ENCODE measurements around the gene RPA1.

The RPA1 gene

DNA sequence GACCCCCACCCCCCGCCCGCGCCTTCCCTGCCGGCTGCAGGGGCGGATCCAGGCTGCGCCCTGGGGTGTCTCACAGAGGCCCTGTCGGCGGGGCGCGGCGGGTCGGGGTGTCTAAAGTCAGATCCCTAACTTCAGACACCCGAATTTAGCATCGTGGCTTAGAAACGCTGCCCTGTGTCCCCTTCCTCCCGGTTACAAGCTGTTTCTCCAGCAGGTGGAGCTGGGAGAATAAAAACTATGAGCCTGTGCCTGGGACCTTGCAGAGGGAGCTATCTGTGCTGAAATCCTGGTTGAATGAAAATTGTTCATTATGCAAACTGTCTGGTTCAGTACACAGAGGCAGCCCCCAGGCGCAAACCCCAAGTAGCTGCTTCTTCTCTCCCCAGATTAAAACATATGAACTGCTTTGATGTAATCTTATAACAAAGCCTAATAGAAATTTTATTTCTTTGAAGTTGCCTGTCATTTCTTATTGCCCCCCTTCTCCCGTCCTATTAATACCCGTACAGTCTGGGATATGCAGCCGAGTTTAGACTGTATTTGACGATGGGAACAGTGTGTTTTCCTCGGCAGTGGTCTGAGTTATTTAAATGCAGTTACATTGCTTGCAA is 79.0 kb downstream of the RPA1 start:
- DNase-seq (ENCODE audit: low read depth in 3 of 3): no peak

GRCh38 chr17:1909985-1910384 is 80.2 kb downstream of the RPA1 start:
- no peak for DNase-seq (ENCODE audit: low read depth in 3 of 3)

- DNase-seq (ENCODE audit: low read depth in 3 of 3): no peak
Measured at GRCh38 chr17:1912146-1912545, 82.3 kb downstream of the RPA1 start.

DNA sequence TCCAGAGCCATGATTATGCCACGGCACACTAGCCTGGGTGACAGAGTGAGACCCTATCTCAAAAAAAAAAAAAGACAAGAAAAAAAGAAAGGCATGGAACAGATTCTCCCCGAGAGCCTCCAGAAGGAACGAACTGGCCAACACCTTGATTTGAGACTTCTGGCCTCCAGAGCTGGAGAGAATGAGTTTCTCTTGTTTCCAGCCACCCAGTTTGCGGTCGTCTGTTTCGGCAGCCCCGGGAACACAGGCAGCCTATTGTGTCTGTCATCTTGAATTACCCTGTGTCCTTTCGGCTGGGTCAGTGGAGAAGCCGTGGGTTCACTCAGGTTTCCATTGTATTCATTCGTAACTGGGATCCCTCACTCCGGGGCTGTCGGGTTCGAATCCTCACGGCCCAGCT is 83.9 kb downstream of the RPA1 start:
- no peak for DNase-seq (ENCODE audit: low read depth in 3 of 3)

DNA sequence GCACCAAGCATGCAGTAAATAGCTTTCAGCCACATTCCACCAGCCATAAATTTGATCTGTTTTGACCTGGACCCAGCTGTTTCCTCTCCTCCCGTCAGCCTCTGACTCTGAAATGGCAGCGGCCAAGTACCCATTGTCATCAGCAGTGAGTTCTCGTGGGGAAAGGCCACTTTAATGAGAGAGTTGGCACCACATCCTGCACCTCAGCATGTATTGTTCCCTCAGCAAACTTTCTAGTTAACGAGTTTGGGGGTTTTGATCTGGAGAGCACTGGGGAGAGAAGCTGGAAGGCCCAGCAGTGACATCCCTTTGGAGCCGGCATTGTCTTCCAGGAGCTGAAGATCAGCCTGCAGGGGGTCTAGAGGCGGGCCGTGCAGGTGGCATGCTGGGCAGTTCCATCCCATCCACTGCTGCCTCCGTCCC is 84.9 kb downstream of the RPA1 start:
- DNase-seq (ENCODE audit: low read depth in 3 of 3): no peak

DNA sequence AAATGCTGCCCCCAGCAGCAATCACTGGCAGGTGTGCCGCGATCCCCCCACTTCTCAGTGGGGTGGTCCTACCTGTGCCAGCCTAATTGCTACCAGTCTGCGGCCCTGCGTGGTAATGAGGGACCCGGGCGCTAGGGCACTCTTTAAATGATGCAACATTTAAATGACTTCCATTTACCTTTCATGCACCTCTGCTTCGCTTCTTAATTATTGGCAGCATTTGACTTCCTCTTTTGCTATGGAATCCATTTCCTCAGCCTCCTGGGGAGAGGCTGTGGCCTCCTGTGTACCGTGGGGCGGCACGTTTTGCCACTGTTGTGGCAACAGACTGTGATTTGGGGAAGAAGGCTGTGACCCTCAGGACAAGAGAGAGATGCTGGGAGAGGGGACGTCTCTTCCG is 86.1 kb downstream of the RPA1 start:
- no peak for DNase-seq (ENCODE audit: low read depth in 3 of 3)

- no peak for DNase-seq (ENCODE audit: low read depth in 3 of 3)
Measured at GRCh38 chr17:1916316-1916715, 86.5 kb downstream of the RPA1 start.

DNA sequence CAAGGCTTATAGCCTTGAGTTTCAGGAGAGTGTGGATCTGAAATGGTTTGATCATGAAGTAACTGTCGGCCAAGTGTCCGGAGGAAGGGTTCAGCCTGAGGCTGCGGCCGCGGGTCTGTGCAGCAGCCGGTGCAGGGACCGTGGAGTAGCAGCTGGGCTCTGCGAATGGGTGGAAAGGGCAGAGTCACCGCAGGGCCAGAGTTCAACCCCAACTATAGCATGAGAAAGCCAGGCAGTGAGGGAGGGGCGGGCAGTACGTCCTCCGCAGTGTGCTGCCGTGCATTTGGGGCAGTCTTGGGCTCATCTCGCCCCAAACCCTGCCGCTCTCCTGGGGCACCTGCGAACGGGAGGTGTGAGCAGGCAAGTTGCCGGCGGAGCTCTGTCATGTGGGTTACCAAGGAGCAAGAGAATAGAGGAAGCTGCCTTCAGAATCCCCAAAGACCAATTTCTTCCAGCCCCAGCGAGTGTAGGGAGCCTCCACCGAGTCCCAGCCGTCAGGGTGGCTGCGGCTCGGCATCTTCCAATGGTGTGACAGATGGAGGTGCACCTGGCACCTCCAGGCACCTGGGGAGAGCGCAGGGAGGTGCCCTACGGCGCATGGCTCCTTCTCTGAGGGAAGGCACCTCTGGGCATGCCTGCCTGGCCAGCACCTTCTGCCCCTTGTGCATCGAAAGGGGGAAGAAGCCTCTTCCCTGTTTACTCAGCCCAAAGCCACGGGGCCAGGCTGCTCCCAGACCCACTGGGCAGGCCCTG is 87.3 kb downstream of the RPA1 start:
- no peak for DNase-seq (ENCODE audit: low read depth in 3 of 3)

DNA sequence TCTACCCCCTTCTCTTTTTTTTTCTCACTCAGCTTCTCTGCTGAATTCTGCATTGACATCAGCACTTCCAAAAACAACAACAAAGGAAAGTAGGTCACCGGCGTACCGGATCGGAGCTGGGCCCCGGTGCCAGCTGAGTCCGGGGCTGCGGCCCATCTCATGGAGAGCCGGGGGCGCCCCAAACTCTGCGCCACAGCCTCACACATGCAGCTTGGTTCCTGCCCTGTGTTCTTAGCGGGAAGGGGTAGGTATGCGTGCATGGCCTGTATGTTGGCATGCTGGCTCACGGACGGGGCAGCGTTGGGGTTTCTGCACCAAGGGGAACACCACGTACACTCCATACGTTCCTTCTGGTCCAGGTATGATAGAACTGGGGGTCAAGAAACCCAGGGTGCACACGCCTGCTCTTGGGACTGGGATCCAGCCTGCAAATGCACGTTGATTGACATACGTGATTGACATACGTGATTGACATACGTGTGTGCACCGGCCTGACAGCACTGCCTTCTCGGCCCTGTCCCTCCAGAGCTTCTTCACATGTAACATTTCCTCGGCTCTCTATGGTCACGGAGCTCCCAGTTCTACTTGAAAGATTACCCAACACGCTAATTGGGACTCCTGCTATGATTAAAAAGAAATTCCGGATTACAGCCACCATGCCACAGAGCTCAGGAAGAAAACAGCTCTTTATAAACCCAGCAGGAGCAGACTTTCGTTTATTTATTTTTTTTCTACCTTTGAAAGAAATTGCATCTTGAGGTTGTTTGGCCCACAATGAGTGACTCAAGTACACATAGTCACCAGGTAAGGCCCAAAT is 88.7 kb downstream of the RPA1 start:
- DNase-seq (ENCODE audit: low read depth in 3 of 3): no peak

DNA sequence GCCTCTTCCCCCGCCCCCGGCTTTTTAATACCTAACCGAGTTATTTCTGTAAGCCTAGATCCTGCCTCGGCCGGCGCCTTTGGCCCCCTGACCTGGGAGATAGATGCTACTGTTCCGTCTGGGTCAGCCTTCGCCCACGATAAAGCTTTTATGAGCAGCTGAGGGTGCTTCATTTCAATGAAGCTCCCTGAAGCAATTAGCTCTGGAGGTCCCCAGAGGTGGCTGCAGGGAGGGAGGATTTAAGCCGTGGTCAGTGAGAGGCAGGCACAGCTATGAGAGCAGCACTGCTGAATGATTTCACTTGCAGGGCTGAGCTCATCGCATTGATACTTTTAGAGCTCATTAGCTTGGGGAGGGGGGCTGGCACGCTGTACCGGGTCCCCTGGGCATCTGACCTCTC is 89.4 kb downstream of the RPA1 start:
- no peak for DNase-seq (ENCODE audit: low read depth in 3 of 3)

DNA sequence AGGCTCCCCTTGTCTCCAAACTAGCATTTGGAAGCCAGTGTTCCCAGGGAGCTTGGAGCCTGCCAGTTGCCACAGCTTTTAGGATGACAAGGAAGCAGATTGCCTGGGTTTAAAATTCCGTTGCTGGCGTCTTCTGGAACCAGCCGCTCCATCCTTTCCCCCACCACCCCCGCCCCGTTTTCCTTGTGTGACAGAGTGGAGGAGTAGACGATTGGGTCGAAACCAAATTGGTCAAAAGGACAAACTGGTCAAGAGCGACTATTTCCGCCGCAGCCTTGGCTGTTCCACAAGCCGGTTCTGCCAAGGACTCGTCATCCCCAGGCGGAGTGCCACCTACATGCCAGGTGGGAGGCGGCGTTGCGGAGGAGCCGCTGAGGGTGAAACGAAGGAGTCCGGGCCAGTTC is 91.1 kb downstream of the RPA1 start:
- no peak for DNase-seq (ENCODE audit: low read depth in 3 of 3)

DNA sequence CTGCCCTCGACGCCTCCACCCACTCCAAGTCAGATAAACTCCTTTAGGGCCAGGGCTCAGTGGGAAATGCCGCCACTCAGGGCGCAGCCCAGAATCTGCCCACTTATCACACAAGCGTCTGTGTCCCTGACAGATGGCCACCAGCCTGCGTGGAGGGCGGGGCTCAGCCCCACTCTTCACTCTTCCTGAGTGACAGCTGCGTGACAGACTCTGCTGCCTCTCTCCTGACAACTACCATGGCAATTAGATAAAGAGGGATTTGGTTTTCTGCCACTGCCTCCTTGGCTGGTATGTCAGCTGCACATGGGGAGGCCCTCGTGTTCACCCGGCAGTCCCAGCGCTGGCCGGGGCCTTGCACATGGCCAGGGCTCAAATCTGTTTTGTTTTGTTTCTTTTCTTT is 99.2 kb downstream of the RPA1 start:
- no peak for DNase-seq (ENCODE audit: low read depth in 3 of 3)

GRCh38 chr17:1930337-1930645 is 100.5 kb downstream of the RPA1 start:
- no peak for DNase-seq (ENCODE audit: low read depth in 3 of 3)

DNA sequence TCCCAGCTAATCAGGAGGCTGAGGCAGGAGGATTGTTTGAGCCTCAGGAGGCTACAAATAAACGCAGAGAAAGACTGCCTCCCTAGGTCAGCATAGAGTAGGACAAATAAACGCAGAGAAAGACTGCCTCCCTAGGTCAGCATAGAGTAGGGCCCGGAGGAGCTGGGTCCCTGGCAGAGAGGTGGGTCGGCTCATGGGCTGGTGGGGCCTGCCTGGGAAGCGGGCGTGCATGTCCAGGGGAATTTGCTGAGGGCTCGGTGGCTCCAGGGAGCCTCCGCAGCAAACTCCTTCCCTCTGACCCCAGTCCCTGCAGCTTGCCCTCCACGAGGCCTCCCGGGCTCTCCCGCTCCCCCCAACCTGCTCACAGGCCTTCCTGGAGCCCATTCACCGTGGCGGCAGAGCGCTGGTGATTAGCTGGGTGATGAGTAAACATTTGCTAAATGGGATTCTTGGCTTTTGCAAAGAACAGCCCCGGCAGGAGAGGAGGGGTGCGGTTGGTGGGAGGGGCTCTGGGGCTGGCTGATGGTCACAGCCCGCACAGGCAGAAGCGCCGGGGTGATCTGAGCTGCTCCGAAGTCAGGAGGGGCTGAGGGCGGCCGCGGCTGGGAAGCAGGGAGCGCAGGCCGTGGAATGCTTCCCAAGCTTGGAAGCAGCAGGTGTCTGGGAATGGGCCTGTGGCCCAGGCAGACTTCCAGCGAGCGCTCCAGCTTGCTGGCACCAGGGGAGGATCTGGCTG is 102.2 kb downstream of the RPA1 start:
- no peak for DNase-seq (ENCODE audit: low read depth in 3 of 3)

- no peak for DNase-seq (ENCODE audit: low read depth in 3 of 3)
Measured at GRCh38 chr17:1933875-1934715, 104.3 kb downstream of the RPA1 start.

DNA sequence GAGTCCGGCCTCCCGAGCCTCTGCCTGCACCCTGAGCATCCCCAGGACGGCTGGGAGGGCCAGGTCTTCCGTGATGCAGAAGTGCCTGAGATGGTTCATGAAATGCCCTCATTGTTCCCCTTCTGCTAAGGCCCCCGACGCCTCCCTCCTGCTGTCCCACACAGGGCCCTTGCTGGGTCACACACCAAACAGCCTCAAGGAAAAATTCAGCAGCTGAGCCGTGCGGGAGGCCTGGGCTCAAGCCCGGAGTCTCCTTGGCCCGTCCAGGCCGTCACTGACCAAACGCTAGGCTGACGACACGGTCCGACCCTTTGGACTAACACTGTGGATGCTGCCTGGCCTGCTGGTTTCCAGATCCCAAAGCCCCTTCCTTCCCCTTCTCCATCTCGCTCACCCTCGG is 105.1 kb downstream of the RPA1 start:
- DNase-seq (ENCODE audit: low read depth in 3 of 3): no peak

DNA sequence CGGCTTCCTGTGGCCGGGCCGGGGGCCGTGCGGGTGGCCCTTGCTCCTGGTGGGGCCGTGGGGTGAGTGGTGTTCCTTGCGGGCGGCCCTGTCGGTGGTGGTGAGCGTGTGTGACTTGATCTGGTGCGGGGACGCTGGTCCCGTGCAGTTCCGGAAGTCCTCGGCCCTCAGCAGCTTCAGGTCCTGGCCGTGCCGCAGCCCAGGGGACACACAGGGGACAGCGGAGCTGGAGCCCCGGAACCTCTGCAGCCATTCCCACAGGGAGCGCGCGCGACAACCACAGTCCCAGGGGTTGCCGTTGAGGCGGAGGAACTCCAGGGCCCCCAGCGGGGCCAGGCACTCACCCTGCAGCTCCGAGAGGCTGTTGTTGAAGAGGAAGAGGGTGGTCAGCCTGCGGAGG is 107.0 kb downstream of the RPA1 start:
- DNase-seq (ENCODE audit: low read depth in 3 of 3): no peak

DNA sequence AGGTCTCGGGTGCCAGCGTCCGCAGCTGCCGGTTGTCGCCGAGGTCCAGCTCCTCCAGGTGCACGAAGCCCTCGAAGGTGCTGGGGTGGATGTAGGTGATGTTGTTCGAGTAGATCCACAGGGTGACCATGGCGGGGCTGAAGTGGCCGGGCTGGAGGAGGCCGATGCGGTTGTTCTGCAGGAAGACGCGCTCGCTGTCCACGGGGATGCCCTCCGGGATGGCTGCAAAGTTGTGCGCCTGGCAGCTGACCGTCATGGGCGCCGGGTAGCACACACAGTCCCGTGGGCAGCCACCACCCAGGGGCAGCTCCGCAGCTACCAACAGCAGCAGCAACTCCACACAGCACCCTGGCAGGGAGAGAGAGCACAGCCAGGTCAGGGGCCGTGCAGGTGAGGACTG is 107.7 kb downstream of the RPA1 start:
- no peak for DNase-seq (ENCODE audit: low read depth in 3 of 3)

GRCh38 chr17:1939981-1940809 is 110.4 kb downstream of the RPA1 start:
- DNase-seq (ENCODE audit: low read depth in 3 of 3): no peak

DNA sequence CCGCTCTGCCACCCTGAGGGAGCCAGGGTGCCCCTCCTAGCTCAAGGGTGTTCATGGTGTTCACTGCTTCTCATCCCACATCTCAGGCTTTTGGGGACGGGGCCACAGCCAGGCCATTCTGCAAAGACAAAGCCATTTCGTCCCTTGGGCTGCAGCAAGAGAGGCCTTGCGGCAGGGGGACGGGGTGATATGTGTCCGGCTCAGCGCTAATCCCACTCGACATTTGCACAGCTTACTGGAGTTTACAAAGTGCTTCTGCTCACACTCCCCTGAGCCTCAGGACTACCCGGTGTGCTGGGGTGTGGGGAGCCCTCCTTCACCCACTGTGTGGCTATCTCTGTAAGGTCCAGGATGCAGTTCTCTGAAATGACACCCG is 111.0 kb downstream of the RPA1 start:
- DNase-seq (ENCODE audit: low read depth in 3 of 3): no peak
